ENCODE data around the gene RCBTB1. TPM values are rescaled to one million over a fixed set of nuclear protein-coding genes. Genes with fewer than 3 reads are reported as not detected.
"Not testable (repeated sequence)": the region's sequence is repeated elsewhere in the genome, so short reads cannot be mapped to it uniquely, and the experiment has no call there.

Gene RCBTB1
- total RNA-seq, 2 donors from 2014 or later = 20.2 to 23.0 TPM

GRCh38 chr13:49590714-49591113 lies 5.4 kb upstream of the RCBTB1 start:
- ATAC-seq = not testable (repeated sequence)
- H3K4me1 Mint-ChIP-seq = peaks cover 13% of the 10 kb centered on the region

GRCh38 chr13:49587311-49587847 lies 2.0 kb upstream of the RCBTB1 start:
- Mint-ChIP-seq H3K27me3 (no peaks in the 10 kb centered on the region), H3K4me3 (peak overlapping the region; percentile 81), H3K36me3 (ENCODE audit: low read depth) (peaks cover 2% of the 10 kb centered on the region), H3K27ac (peak overlapping the region; percentile 21), H3K4me1 (peaks cover 25% of the 10 kb centered on the region)
- H3K9me3 ChIP-seq (ENCODE audit: control insufficient read depth, low read length, poor library complexity, severe bottlenecking) = no peaks in the 10 kb centered on the region
- ATAC-seq = no peak
- no peak for DNase-seq

More at GRCh38 chr13:49590714-49591113, 5.4 kb upstream of the RCBTB1 start:
- not testable (repeated sequence) for DNase-seq; H3K36me3 Mint-ChIP-seq (ENCODE audit: low read depth); H3K9me3 ChIP-seq (ENCODE audit: control insufficient read depth, low read length, poor library complexity, severe bottlenecking); H3K27ac Mint-ChIP-seq; H3K27me3 Mint-ChIP-seq; H3K4me3 Mint-ChIP-seq

GRCh38 chr13:49586717-49587116 lies 1.4 kb upstream of the RCBTB1 start:
- ATAC-seq (no peak), DNase-seq (no peak)
- H3K9me3 ChIP-seq (ENCODE audit: control insufficient read depth, low read length, poor library complexity, severe bottlenecking) = no peaks in the 10 kb centered on the region
- H3K36me3 Mint-ChIP-seq (ENCODE audit: low read depth) = peaks cover 3% of the 10 kb centered on the region
- peak overlapping the region; percentile 81 for H3K4me3 Mint-ChIP-seq
- no peaks in the 10 kb centered on the region for H3K27me3 Mint-ChIP-seq
- peak overlapping the region; percentile 21 for H3K27ac Mint-ChIP-seq
- peaks cover 27% of the 10 kb centered on the region for H3K4me1 Mint-ChIP-seq

GRCh38 chr13:49584771-49585182 lies 581 bp downstream of the RCBTB1 start:
- no peaks in the 10 kb centered on the region for H3K9me3 ChIP-seq (ENCODE audit: control insufficient read depth, low read length, poor library complexity, severe bottlenecking)
- peaks cover 12% of the 10 kb centered on the region for H3K36me3 Mint-ChIP-seq (ENCODE audit: low read depth)
- DNase-seq = no peak
- H3K4me3 Mint-ChIP-seq = peak overlapping the region; percentile 99
- peak; percentile 10 for ATAC-seq
- H3K27me3 Mint-ChIP-seq = no peaks in the 10 kb centered on the region
- peak overlapping the region; percentile 92 for H3K27ac Mint-ChIP-seq
- peaks cover 36% of the 10 kb centered on the region for H3K4me1 Mint-ChIP-seq

GRCh38 chr13:49580980-49581680 lies 4.2 kb downstream of the RCBTB1 start:
- ATAC-seq = no peak
- H3K27ac Mint-ChIP-seq = peak overlapping the region; percentile 91
- no peak overlapping the region for H3K4me3 Mint-ChIP-seq
- H3K9me3 ChIP-seq (ENCODE audit: control insufficient read depth, low read length, poor library complexity, severe bottlenecking) = no peaks in the 10 kb centered on the region
- no peaks in the 10 kb centered on the region for H3K27me3 Mint-ChIP-seq
- no peak for DNase-seq
- peaks cover 32% of the 10 kb centered on the region for H3K4me1 Mint-ChIP-seq
- peaks cover 12% of the 10 kb centered on the region for H3K36me3 Mint-ChIP-seq (ENCODE audit: low read depth)

GRCh38 chr13:49579501-49579900 lies 5.9 kb downstream of the RCBTB1 start:
- peaks cover 30% of the 10 kb centered on the region for H3K4me1 Mint-ChIP-seq
- ATAC-seq = no peak
- no peak overlapping the region for H3K4me3 Mint-ChIP-seq
- no peaks in the 10 kb centered on the region for H3K27me3 Mint-ChIP-seq
- H3K27ac Mint-ChIP-seq = peak overlapping the region; percentile 72
- no peak for DNase-seq
- H3K36me3 Mint-ChIP-seq (ENCODE audit: low read depth) = peaks cover 10% of the 10 kb centered on the region
- H3K9me3 ChIP-seq (ENCODE audit: control insufficient read depth, low read length, poor library complexity, severe bottlenecking) = no peaks in the 10 kb centered on the region

GRCh38 chr13:49571299-49572240 lies 13.8 kb downstream of the RCBTB1 start:
- Mint-ChIP-seq H3K36me3 (ENCODE audit: low read depth) (peaks cover under 1% of the 10 kb centered on the region), H3K4me1 (peaks cover 27% of the 10 kb centered on the region), H3K27me3 (no peaks in the 10 kb centered on the region), H3K4me3 (no peak overlapping the region), H3K27ac (peak overlapping the region; percentile 89)
- H3K9me3 ChIP-seq (ENCODE audit: control insufficient read depth, low read length, poor library complexity, severe bottlenecking) = no peaks in the 10 kb centered on the region
- ATAC-seq (no peak), DNase-seq (no peak)

GRCh38 chr13:49569993-49570689 lies 15.2 kb downstream of the RCBTB1 start:
- H3K9me3 ChIP-seq (ENCODE audit: control insufficient read depth, low read length, poor library complexity, severe bottlenecking) = no peaks in the 10 kb centered on the region
- H3K27ac Mint-ChIP-seq = peak overlapping the region; percentile 89
- peaks cover 23% of the 10 kb centered on the region for H3K4me1 Mint-ChIP-seq
- peaks cover 2% of the 10 kb centered on the region for H3K36me3 Mint-ChIP-seq (ENCODE audit: low read depth)
- ATAC-seq (peak; percentile 82), DNase-seq (no peak)
- no peak overlapping the region for H3K4me3 Mint-ChIP-seq
- H3K27me3 Mint-ChIP-seq = no peaks in the 10 kb centered on the region

GRCh38 chr13:49567491-49567890 lies 17.9 kb downstream of the RCBTB1 start:
- no peak overlapping the region for H3K4me3 Mint-ChIP-seq
- peaks cover 2% of the 10 kb centered on the region for H3K36me3 Mint-ChIP-seq (ENCODE audit: low read depth)
- ATAC-seq (no peak), DNase-seq (no peak)
- H3K4me1 Mint-ChIP-seq = peaks cover 19% of the 10 kb centered on the region
- no peaks in the 10 kb centered on the region for H3K9me3 ChIP-seq (ENCODE audit: control insufficient read depth, low read length, poor library complexity, severe bottlenecking)
- H3K27ac Mint-ChIP-seq = peak overlapping the region; percentile 8
- no peaks in the 10 kb centered on the region for H3K27me3 Mint-ChIP-seq

GRCh38 chr13:49566461-49566860 lies 18.9 kb downstream of the RCBTB1 start:
- H3K4me1 Mint-ChIP-seq = peaks cover 19% of the 10 kb centered on the region
- H3K36me3 Mint-ChIP-seq (ENCODE audit: low read depth) = peaks cover 2% of the 10 kb centered on the region
- H3K27ac Mint-ChIP-seq = no peak overlapping the region
- ATAC-seq (no peak), DNase-seq (no peak)
- H3K9me3 ChIP-seq (ENCODE audit: control insufficient read depth, low read length, poor library complexity, severe bottlenecking) = no peaks in the 10 kb centered on the region
- H3K27me3 Mint-ChIP-seq = no peaks in the 10 kb centered on the region
- H3K4me3 Mint-ChIP-seq = no peak overlapping the region

GRCh38 chr13:49565461-49565860 lies 19.9 kb downstream of the RCBTB1 start:
- ATAC-seq; H3K27me3 Mint-ChIP-seq; H3K27ac Mint-ChIP-seq; H3K9me3 ChIP-seq (ENCODE audit: control insufficient read depth, low read length, poor library complexity, severe bottlenecking); H3K4me3 Mint-ChIP-seq; H3K36me3 Mint-ChIP-seq (ENCODE audit: low read depth); DNase-seq: not testable (repeated sequence)
- peaks cover 11% of the 10 kb centered on the region for H3K4me1 Mint-ChIP-seq

- Mint-ChIP-seq H3K27ac (no peak overlapping the region), H3K36me3 (ENCODE audit: low read depth) (peaks cover 7% of the 10 kb centered on the region), H3K4me1 (peaks cover 7% of the 10 kb centered on the region), H3K4me3 (no peak overlapping the region), H3K27me3 (no peaks in the 10 kb centered on the region)
- no peaks in the 10 kb centered on the region for H3K9me3 ChIP-seq (ENCODE audit: control insufficient read depth, low read length, poor library complexity, severe bottlenecking)
- no peak for ATAC-seq
- no peak for DNase-seq
These were observed 21.8 kb downstream of the RCBTB1 start for GRCh38 chr13:49563516-49563915.

- no peak overlapping the region for H3K4me3 Mint-ChIP-seq
- no peak overlapping the region for H3K27ac Mint-ChIP-seq
- no peaks in the 10 kb centered on the region for H3K9me3 ChIP-seq (ENCODE audit: control insufficient read depth, low read length, poor library complexity, severe bottlenecking)
- DNase-seq = no peak
- peaks cover 6% of the 10 kb centered on the region for H3K36me3 Mint-ChIP-seq (ENCODE audit: low read depth)
- no peaks in the 10 kb centered on the region for H3K27me3 Mint-ChIP-seq
- peaks cover 3% of the 10 kb centered on the region for H3K4me1 Mint-ChIP-seq
- no peak for ATAC-seq
These were observed 24.3 kb downstream of the RCBTB1 start for GRCh38 chr13:49561062-49561410.
